LoVo (cell line): Measurements from ENCODE around the gene RAX2.
"Not testable (repeated sequence)": the region's sequence is repeated elsewhere in the genome, so short reads cannot be mapped to it uniquely, and the experiment has no call there.

Source experiments
- DNase-seq: peaks from one replicate; pipeline ENCODE4 v3.0.0-alpha.2; 2016; ENCODE audit warnings: low spot score

Gene RAX2

DNA sequence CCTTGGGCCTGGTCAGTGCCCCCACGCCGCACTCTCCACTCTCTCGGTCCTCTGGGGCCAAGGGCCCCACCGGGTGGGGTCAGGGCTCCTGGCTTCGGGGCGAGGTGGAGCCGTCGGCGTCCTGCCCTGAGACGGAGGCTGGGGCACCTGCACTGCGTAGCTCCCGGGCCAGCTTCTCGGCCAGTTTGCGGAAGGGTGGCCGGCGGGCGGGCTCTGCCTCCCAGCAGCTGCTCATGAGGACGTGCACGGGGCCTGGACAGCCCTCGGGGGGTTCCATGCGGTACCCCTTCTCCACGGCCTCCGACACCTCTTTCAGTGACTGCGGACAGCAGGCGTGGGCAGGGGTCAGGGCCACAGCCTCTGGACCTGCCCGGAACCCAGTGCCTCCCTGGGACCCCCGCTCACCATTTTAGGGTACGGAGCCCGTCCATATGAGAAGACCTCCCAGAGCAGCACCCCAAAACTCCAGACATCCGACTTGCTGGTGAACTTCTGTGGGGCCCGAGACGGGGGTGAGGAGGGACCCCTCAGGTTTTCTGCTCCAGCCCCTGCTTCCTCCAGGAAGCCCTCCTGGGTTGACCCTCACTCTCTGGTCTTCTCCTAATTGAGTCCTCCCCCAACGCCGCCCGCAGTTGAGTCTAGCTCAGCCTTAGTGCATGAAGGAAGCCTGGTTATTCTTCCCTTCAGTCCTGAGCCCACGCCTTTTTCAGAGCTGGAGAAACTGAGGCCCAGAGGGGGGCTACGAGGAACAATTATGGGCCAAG lies 6.3 kb upstream of the RAX2 start:
- DNase-seq = no peak

DNA sequence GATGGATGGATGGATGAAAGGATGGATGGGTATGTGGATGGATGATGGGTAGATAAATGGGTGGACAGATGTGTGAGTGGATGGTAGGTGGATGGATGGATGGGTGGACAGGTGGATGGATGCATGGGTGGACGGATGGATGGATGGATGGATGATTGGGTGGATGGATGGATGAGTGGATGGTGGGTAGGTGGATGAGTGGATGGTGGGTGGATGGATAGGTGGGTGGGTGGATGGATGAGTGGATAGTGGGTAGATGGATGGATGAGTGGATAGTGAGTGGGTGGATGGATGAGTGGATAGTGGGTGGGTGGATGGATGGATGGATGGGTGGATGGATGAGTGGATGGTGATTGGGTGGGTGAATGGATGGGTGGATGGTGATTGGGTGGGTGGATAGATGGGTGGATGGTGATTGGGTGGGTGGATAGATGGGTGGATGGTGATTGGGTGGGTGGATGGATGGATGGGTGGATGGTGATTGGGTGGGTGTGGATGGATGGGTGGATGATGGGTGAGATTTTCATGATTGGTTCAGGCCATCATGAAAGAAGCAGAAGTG lies 4.5 kb upstream of the RAX2 start:
- no peak for DNase-seq

DNA sequence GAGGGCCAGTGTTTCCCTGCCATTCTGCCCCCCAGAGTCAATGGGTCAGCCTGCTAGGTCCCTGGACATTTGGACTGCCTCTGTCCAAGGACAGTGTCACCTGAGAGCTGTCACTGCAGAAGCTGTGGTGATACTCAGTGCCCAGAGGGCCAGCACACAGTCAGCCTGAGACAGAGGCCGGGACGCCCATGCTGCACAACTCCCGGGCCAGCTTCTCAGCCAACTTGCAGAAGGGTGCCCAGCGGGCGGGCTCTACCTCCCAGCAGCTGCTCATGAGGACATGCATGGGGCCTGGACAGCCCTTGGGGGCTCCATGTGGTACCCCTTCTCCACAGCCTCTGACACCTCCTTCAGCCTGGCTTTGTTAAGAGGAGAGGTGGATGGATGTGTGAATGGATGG lies 3.8 kb upstream of the RAX2 start:
- no peak for DNase-seq

DNA sequence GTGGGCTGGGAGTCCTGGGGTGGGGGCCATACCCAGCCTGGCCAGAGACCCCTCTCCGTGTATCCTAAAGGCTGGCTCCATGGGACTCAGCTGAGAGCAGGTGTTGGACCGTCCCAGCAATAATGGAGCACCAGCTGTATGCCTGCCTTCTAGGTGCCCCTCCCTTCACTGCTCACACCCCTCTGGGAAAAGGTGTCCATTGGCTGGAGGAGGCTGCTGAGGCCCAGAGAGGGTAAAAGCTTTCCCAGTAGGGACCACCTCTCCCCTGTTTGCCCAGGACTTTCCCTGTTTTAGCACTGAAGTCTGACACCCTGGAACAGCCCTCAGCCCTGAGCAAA lies 3.3 kb upstream of the RAX2 start:
- DNase-seq = no peak

DNA sequence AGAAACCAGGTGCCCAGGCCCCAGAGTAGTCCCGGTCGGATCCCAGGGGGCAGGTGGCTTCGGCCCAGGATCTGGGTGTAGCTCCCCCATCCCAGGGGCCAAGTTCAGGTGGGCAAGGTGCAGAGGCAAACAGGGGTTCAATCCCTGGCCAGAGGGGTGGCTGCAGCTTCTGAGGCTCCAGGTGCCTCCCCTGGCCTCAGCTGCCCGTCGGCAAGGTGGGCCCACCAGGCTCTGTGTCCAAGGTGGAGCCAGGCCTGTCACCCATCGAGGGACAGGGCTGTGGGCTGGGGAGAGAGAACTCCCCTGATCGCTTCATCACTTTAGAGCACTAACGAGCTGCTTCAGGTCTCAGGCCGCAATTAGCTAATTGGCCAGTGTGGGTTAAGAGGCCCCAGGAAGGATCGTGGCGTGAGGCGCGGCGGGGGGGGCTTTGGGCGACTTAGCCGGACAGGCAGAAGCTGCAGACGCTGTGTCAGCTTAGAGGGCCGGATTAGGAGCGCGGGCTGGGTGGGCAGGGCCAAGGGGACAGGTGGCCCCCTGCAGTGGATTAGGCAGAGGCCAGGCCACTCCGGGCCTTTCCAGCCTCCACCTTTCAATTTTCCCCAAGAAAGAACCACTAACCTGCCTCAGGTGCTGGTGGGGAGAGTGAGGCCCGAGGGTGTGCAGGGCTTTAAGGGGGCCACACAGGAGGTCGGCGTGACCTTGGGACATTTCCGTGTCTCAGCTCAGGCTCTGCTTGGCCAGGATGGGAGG lies 2.8 kb upstream of the RAX2 start:
- DNase-seq = no peak

DNA sequence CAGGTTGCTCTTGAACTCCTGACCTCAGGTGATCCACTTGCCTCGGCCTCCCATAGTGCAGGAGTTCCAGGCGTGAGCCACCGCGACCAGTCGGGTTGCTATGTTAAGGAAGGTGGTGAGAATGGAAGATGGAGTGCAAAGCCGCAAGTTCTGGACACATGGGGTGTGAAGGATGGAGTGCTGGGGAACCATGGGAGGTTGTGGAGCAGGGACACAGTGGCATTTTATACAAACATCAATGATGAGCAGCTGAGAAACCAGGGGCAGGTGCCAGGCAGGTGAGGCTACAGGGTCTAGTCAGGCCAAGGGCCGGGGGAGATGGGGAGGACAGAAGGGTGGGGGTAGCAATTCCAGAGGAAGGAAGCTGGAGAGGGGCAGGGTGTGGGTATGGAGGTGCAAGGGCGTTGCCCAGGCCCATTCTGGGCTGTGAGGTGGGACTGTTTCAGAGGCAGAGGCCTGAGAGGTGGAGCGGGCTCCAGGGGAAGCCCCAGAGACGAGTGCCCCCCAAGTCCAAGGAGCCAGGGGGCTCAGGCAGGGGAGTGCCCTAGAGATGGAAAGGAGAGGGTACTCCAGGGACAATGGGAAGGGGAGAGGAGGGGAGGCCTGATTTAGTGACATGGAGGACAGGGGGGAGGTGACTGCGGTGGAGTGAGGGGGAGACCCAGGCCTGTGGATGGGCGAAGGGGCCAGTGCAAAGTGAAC lies 1.9 kb upstream of the RAX2 start:
- no peak for DNase-seq

DNA sequence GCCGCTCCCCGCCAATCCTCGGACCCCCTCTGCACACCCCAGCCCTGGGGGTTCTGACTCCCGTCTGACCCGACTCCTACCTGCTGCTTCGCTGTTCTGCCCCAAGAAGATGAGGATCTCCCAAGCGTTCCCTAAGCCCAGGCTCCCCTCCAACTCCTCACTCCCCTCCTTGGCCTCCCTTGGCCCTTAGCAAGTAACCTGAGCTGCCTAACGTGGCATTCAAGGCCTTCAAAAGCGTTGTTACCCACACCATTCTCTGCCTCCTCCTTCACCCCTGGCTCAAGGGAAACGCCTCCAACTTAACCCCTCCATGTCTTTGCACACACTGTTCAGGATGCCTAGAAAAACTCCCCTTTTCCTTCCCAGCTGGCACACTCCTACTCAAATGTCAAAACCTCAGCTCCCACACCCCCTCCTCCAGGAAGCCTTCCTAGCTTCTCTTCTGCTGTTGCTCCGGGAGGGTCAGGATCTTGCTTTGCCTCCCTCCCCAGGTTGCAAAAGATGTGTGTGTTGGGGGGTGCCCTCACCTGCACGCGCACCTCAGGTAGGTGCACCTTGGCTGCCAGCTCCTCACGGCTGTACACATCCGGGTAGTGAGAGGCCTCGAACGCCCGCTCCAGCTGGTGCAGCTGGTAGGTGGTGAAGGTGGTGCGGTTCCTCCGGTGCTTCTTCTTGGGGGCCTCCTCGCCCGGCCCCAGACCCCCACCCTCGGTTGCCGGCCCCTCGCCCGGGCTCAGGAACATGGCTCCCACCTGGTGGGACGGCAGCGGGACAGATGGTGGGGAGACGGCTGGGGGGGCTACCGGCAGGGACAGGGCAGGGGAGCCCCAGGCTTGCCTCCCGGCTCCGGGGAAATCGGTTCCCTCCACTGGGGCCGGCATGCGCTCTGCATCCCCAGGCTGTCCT lies 775 bp downstream of the RAX2 start:
- DNase-seq = no peak

DNA sequence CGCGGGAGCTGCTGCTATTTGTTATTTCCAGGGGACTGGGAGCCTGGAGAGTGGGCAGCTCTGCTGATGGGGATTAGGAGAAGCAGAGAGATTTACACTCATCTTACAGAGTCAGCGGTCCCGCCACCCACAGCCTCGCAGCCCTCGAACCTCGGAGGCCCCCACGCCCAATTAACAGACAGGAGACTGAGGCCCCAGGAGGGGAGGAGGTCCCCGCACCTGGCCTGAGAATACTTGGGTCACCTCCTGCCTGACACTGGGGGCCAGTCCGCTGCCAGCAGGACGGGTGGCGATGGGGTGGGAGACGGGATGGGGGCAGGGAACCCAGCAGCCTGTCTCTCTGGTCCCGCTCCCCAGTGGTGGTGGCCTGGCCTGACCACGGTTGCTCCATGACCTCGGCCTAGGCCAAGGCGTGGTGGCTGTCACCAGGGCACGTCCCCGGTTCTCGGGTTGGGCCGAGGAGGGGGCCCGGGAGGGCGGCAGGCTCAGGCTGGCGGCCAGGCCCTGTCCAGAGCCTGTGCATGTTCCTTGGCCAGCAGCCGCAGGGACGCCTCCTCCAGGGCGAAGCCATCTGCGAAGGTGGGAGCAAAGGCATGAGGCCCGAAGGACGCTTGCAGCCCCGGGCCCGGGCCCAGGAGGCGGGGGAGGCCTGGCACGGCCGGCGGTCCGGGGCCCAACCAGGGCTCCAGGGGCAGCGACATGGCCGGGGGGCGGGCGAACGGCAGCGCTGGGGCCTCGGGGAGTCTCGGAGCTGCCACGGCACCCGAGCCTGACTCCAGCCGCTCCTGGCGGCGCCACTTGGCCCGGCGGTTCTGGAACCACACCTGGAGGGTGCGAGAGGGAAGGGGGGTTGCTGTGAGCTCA lies 1.7 kb downstream of the RAX2 start:
- no peak for DNase-seq

DNA sequence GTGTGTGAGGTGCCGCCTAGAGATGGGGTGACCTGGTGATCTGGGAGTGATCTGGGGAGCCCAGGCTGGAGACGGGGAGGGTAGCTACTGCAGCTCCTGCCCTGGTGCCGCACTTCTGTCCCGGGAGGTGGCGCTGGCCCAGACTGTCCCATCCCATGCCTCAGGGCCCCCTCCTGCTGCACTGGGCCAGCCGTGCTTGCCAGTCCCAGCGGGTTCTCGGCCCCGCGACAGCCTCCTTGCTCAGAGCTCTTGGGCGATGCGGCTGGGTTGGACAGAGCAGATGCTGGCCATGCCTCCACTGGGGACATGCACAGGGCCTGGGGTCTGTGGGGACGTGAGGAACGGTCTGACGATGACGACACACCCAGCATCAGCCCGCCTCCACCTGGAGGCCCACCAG lies 2.5 kb downstream of the RAX2 start:
- DNase-seq = no peak

DNA sequence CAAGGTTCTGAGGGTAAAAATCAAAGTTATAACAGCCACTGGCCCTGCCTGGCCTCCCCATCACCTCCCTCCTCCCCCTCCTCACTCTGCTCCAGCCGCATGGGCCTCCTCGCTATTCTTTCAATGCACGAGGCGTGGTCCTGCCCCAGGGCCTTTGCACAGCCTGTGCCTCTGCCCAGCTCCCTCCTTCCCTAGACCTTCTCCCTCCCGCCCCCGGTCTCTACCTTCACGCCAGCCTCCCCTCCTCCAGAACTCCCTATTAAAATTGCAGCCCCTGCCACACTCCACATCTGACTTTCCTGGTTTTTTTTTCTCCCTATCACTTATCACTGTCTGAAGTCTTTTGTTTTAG lies 3.3 kb downstream of the RAX2 start:
- DNase-seq = no peak

DNA sequence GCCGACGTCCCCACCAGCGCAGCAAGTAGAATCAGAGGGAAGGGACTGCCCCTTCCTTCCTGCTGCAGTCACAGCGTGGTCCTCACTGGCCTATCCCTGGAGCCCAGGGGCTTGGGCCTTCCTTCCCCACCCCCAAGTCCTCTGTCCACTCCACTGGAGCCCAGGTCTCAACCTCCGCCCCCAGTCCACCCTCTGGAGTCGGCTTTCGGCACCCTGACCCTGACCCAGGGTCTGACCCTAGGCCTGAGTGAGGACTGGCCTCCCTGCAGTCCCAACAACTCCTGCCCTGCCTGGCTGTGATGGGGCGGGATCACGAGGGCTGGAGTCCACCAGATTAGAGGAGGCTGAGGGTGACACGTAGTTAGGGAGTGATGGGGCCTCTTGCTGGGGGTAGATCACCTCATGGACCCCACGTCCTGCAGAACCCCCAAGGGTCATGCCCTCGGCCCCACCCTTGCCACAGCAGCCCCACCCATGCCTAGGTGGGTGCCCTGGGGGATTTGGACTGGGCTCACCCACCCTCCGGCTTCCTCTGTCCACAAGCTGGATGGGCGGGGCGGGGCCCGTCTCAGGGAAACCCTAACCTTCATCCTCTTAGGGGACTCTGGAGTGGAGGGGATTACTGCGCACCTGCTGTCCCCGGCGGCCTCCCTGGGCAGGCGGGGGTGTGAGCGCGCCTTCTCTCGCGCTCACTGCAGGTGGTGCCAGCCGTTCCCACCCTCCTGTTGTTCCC lies 3.8 kb downstream of the RAX2 start:
- no peak for DNase-seq

DNA sequence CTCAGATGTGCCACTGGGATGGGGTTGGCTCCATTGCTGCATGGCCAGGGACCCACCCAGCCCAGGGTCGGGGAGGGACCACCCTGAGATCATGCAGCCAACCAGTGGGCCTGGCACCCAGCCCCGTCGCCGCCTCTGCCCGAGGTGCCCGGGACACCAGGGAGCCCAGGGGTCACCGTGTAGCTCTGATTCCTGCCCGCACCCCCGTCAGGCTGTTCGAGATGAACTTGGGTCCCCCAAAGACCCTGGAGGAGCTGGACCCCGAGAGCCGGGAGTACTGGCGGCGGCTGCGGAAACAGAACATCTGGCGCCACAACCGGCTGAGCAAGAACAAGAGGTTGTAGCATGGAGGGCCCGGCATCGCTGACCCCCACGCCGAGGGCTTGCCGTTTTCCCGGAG lies 5.0 kb downstream of the RAX2 start:
- no peak for DNase-seq

DNA sequence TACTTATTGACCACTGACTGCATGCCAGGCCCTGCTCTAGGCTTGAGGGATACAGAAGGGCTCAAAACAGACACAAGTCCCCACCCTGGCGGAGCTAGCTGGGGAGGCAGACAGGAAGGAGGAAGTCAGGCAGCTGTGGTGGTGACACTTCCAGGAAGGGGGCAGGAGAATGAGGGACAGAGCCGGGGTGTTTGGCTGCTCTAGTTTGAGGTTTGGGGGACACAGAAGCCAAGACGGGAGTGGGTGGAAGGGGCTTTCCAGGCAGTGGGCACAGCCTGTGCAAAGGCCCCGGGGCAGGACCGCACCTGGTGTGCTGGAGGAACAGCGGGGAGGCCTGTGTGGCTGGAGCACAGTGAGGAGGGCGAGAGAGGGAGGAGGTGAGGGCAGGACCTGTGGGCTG lies 5.5 kb downstream of the RAX2 start:
- no peak for DNase-seq

DNA sequence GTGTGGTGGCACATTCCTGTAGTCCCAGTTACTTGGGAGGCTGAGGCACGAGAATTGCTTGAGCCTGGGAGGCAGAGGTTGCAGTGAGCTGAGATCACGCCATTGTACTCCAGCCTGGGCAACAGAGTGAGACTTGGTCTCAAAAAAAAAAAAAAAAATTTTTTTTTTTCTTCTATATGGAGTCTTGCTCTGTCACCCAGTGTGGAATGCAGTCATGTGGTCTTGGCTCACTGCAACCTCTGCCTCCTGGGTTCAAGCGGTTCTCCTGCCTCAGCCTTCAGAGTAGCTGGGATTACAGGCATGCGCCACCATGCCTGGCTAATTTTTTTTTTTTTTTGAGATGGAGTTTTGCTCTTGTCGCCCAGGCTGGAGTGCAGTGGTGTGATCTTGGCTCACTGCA lies 6.3 kb downstream of the RAX2 start:
- DNase-seq = not testable (repeated sequence)

DNA sequence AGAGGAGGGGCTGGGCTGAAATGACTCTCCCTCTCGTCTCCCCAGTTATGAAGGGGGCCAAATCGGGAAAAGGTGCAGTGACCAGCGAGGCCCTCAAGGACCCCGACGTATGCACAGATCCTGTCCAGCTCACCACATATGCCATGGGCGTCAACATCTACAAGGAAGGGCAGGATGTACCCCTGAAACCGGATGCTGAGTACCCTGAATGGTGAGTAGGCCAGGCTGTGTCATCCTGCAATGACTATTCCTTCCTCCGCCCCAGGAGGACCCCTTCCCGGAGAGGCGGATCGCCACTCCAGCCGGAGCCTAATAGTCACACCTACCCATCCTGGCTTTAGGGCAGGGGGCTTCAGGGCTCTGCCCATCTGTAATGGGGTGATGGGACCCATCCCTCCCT lies 6.9 kb downstream of the RAX2 start:
- no peak for DNase-seq

DNA sequence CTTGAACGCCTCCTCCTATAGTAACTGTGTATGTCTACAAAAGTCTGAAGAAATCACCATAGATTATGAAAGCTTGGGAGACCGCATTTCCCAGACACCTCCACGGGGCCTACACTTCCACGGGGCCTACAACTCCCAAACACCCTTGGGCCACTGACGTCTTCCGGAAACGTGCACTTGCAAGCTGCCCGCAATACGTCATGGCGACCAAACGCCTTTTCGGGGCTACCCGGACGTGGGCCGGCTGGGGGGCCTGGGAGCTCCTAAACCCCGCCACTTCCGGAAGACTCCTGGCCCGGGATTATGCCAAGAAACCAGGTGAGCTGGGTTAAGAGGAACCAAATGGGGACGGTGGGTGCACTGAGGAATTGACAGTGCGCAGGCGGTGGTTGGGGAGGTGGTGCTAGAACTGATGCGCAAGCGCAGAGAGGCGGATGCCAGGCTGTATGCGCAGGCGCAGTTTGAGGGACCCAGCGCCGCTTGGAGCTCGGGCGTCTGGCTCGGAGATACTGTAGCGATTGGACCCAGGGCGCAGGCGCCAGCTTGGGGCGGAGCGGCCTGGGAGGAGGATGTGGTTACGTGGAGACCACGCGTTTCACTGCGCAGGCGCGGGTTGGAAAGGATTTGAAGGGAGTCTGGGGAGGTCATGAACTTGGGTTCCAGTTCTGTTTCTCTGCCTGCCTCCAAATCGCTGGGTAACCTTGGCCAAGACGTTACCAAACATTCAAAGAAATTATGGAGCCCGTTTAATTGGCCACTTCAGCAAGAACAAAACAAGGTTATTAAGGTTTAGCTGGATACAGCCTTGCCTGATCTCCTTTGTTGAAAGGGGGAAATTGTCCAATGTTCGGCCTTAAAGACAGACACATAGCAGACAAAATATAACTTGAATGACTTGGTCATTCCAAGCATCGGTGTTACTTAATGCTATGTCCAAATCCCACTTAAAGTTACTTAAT lies 9.2 kb downstream of the RAX2 start, which contains the start of gene MRPL54:
Gene MRPL54, plus strand, starts transcription at position 182 of the 959 bp plus-strand sequence. Its CDS starts 19 bp downstream, at position 201.
- DNase-seq = peak; percentile 99

DNA sequence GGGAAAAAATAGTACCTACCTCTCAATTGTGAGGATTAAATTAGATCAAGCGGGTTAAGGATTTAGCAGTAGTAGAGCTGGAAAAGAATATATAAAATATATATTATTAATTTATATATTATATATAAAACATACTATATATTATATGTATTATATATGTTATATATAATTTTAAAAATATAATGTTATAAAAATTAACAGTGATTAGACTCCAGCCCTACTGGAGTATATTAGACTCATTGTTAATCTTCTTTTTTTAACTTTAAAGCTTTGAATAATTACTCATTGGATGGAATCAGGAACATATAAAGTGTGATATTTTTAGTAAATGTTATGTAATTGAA lies 9.9 kb downstream of the RAX2 start:
- no peak for DNase-seq

DNA sequence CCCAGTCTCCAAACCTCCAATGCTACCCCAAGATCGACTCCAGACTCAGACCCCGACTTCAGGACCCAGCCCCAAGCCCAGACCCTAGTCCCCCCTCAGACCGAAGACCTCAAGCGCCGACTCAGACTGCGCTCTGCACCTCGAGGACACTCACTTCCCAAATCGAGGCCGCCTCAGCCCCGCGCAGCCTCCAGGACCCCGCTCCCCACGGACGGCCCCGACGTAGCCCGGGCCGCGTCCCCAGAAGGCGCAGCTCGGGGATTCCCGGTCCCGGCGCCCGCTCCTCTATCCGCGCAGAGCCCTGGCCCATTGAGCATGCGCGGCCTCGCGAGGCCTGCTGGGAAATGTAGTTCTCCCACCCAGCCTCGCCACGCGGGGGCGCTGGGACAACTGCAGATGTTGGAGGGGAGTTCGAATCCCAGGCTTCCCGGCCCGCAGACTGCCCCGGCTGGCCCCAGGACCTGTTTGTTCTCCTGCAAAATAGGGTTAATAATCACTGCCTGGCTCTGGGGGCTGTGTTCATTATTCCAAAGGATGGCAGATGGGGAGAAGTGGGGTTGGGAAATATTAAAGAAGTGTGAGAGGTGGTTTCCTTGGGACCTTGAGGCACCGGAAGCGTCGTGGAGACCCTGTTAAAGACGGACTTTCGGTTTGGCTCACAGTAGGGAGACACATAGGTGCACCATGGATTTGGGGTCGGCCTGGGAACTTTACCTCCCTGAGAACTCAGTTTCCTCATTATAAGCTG lies 10.5 kb downstream of the RAX2 start, which contains the start of gene APBA3:
Gene APBA3, minus strand, starts transcription at position 311 of the 748 bp plus-strand sequence. CDS start 1,428 bp downstream, outside the sequence.
- peak; percentile 91 for DNase-seq
